Parathyroid adenoma (tissue), 2 donors: Measurements from ENCODE around the gene DKC1.

Source experiments
- H2AFZ ChIP-seq: fragments of 300-600 bp; sonication (generic); one replicate; pipeline ENCODE4 v1.7.0; 2017; ENCODE audit warnings: antibody characterized with exemption, mild to moderate bottlenecking
- H3K27ac ChIP-seq: fragments of 300-600 bp; sonication (generic); one replicate; pipeline ENCODE4 v1.7.0; 2017
- H3K27me3 ChIP-seq: fragments of 300-600 bp; sonication (generic); one replicate; pipeline ENCODE4 v1.7.0; 2017; ENCODE audit warnings: low read length; ENCODE audit not compliant: control insufficient read depth, insufficient read depth
- H3K36me3 ChIP-seq: fragments of 300-600 bp; sonication (generic); one replicate; pipeline ENCODE4 v1.7.0; 2017; ENCODE audit warnings: low read length; ENCODE audit not compliant: control insufficient read depth, insufficient read depth
- H3K4me1 ChIP-seq: fragments of 300-600 bp; sonication (generic); one replicate; pipeline ENCODE4 v1.7.0; 2017; ENCODE audit warnings: control low read depth
- H3K4me2 ChIP-seq: fragments of 300-600 bp; sonication (generic); one replicate; pipeline ENCODE4 v1.7.0; 2017; ENCODE audit warnings: low read length
- H3K4me3 ChIP-seq: fragments of 300-600 bp; sonication (generic); one replicate; pipeline ENCODE4 v1.7.0; 2017; ENCODE audit warnings: low read depth, low read length
- H3K79me2 ChIP-seq: fragments of 300-600 bp; sonication (generic); one replicate; pipeline ENCODE4 v1.7.0; 2017; ENCODE audit warnings: control low read depth
- H3K9ac ChIP-seq: fragments of 300-600 bp; sonication (generic); one replicate; pipeline ENCODE4 v1.7.0; 2017; ENCODE audit warnings: mild to moderate bottlenecking
- H3K9me3 ChIP-seq: fragments of 300-600 bp; sonication (generic); one replicate; pipeline ENCODE4 v1.7.0; 2017; ENCODE audit warnings: low read length; ENCODE audit not compliant: control insufficient read depth
- TF ChIP-seq, protein P1 (sequence below): fragments of 300-600 bp; sonication (generic); IDR thresholded peaks from one replicate; pipeline ENCODE4 v1.7.0; 2017; ENCODE audit warnings: antibody characterized with exemption, mild to moderate bottlenecking
- donor health status: primary hyperparathyroidism.

The DKC1 gene

DNA sequence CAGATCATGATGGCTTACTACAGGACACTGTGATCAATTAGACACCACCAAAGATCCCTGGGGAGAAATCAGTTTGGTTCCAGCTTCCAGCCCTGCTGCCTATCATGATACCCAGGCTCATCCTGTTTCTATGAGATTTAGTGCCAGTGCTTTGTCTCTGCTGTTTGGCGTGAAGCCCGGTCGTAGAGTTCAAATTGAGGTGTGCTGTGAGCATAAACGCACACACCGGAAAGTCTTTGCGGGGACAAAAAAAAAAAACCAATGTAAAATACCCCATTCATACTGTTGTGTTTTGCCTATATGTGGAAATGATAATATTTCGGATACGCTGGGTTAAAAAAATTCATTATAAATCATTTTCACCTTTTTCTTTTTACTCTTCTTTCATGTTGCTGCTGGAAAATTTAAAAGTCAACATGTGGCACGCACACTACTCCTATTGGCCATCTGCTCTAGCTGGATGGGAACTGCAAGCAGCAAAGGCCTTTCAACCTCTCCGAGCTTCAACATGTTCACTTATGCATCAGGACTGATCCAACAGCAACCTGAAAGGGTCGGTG, 607 bp upstream of the DKC1 start:
- peak overlapping the region; percentile 80 for H2AFZ ChIP-seq
- peak overlapping the region; percentile 63 for H3K4me3 ChIP-seq
- H3K27ac ChIP-seq, result peak overlapping the region; percentile 61
- no peaks in the 10 kb centered on the region for H3K9me3 ChIP-seq
- no peaks in the 10 kb centered on the region for H3K36me3 ChIP-seq
- peak overlapping the region; percentile 74 for H3K4me2 ChIP-seq
- TF ChIP-seq, protein P1, sequence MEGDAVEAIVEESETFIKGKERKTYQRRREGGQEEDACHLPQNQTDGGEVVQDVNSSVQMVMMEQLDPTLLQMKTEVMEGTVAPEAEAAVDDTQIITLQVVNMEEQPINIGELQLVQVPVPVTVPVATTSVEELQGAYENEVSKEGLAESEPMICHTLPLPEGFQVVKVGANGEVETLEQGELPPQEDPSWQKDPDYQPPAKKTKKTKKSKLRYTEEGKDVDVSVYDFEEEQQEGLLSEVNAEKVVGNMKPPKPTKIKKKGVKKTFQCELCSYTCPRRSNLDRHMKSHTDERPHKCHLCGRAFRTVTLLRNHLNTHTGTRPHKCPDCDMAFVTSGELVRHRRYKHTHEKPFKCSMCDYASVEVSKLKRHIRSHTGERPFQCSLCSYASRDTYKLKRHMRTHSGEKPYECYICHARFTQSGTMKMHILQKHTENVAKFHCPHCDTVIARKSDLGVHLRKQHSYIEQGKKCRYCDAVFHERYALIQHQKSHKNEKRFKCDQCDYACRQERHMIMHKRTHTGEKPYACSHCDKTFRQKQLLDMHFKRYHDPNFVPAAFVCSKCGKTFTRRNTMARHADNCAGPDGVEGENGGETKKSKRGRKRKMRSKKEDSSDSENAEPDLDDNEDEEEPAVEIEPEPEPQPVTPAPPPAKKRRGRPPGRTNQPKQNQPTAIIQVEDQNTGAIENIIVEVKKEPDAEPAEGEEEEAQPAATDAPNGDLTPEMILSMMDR, result no peak
- no peak overlapping the region for H3K9ac ChIP-seq
- no peaks in the 10 kb centered on the region for H3K79me2 ChIP-seq
- H3K27me3 ChIP-seq, result no peaks in the 10 kb centered on the region
- no peaks in the 10 kb centered on the region for H3K4me1 ChIP-seq

- Histone ChIP-seq H2AFZ (no peak overlapping the region), H3K4me3 (no peak overlapping the region), H3K9ac (no peak overlapping the region), H3K79me2 (no peaks in the 10 kb centered on the region), H3K9me3 (no peaks in the 10 kb centered on the region), H3K4me2 (no peak overlapping the region), H3K27ac (peak overlapping the region; percentile 36), H3K27me3 (no peaks in the 10 kb centered on the region), H3K4me1 (no peaks in the 10 kb centered on the region), H3K36me3 (no peaks in the 10 kb centered on the region)
- TF ChIP-seq, protein P1, result no peak
These were observed 12.0 kb downstream of the DKC1 start for GRCh38 chrX:154774622-154775021.

- Histone ChIP-seq H2AFZ (no peak overlapping the region), H3K36me3 (no peaks in the 10 kb centered on the region), H3K9ac (no peak overlapping the region), H3K9me3 (no peaks in the 10 kb centered on the region), H3K4me1 (no peaks in the 10 kb centered on the region), H3K4me2 (no peak overlapping the region), H3K27me3 (no peaks in the 10 kb centered on the region), H3K4me3 (no peak overlapping the region), H3K79me2 (no peaks in the 10 kb centered on the region), H3K27ac (peak overlapping the region; percentile 36)
- TF ChIP-seq, protein P1, result no peak
These were observed 13.0 kb downstream of the DKC1 start for GRCh38 chrX:154775419-154776349.

DNA sequence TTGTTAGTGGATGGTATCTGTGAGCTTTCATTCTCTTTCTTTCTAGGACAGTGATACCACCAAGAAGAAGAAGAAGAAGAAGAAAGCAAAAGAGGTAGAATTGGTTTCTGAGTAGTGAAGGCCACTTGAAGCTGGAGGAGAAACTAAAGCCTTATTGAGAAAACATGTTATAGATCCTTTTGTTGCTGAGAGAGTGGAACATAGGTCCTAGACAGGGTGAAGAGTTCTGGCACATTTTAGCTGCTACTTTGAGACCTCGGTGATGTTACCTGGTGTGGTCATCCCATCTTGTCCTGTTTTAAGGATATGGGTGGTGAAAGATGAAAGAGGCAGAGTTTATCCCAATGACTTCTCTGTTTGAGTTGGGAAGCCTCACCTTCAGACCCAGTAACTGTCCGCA, 14.1 kb downstream of the DKC1 start:
- no peak overlapping the region for H3K9ac ChIP-seq
- H3K27me3 ChIP-seq, result no peaks in the 10 kb centered on the region
- no peak overlapping the region for H2AFZ ChIP-seq
- no peak overlapping the region for H3K4me3 ChIP-seq
- no peak overlapping the region for H3K27ac ChIP-seq
- H3K9me3 ChIP-seq, result no peaks in the 10 kb centered on the region
- no peaks in the 10 kb centered on the region for H3K79me2 ChIP-seq
- TF ChIP-seq, protein P1, result no peak
- no peak overlapping the region for H3K4me2 ChIP-seq
- H3K36me3 ChIP-seq, result no peaks in the 10 kb centered on the region
- H3K4me1 ChIP-seq, result no peaks in the 10 kb centered on the region
